ENCODE measurements around the gene SLC46A2. TPM values are rescaled to one million over a fixed set of nuclear protein-coding genes. Genes with fewer than 3 reads are reported as not detected.

Gene SLC46A2
- polyA plus RNA-seq, 3 donors = 0.06 to 0.44 TPM; not detected in 1

GRCh38 chr9:112892981-112893380 lies 2.3 kb upstream of the SLC46A2 start:
- no peak for DNase-seq (ENCODE audit: extremely low read depth in 1 of 11, low read depth in 9 of 11, low spot score in 4 of 11)

GRCh38 chr9:112891521-112891920 lies 845 bp upstream of the SLC46A2 start:
- no peak for DNase-seq (ENCODE audit: extremely low read depth in 1 of 11, low read depth in 9 of 11, low spot score in 4 of 11)

- DNase-seq (ENCODE audit: extremely low read depth in 1 of 11, low read depth in 9 of 11, low spot score in 4 of 11) = no peak
Observed at GRCh38 chr9:112887381-112887780, 3.3 kb downstream of the SLC46A2 start.

GRCh38 chr9:112886351-112886750 lies 4.3 kb downstream of the SLC46A2 start:
- DNase-seq (ENCODE audit: extremely low read depth in 1 of 11, low read depth in 9 of 11, low spot score in 4 of 11) = no peak

GRCh38 chr9:112885324-112885723 lies 5.4 kb downstream of the SLC46A2 start:
- no peak for DNase-seq (ENCODE audit: extremely low read depth in 1 of 11, low read depth in 9 of 11, low spot score in 4 of 11)

GRCh38 chr9:112884721-112885120 lies 6.0 kb downstream of the SLC46A2 start:
- no peak for DNase-seq (ENCODE audit: extremely low read depth in 1 of 11, low read depth in 9 of 11, low spot score in 4 of 11)

- peak in 5 of 11 donors; percentile 45 to 75 (median 58) for DNase-seq (ENCODE audit: extremely low read depth in 1 of 11, low read depth in 9 of 11, low spot score in 4 of 11)
Observed at GRCh38 chr9:112884101-112884500, 6.6 kb downstream of the SLC46A2 start.

GRCh38 chr9:112881331-112881730 lies 9.3 kb downstream of the SLC46A2 start:
- DNase-seq (ENCODE audit: extremely low read depth in 1 of 11, low read depth in 9 of 11, low spot score in 4 of 11) = no peak

- DNase-seq (ENCODE audit: extremely low read depth in 1 of 11, low read depth in 9 of 11, low spot score in 4 of 11) = no peak
Observed at GRCh38 chr9:112880650-112881049, 10.0 kb downstream of the SLC46A2 start.

- no peak for DNase-seq (ENCODE audit: extremely low read depth in 1 of 11, low read depth in 9 of 11, low spot score in 4 of 11)
Observed at GRCh38 chr9:112878752-112879151, 11.9 kb downstream of the SLC46A2 start.

- no peak for DNase-seq (ENCODE audit: extremely low read depth in 1 of 11, low read depth in 9 of 11, low spot score in 4 of 11)
Observed at GRCh38 chr9:112873773-112874405, 16.8 kb downstream of the SLC46A2 start.

- no peak for DNase-seq (ENCODE audit: extremely low read depth in 1 of 11, low read depth in 9 of 11, low spot score in 4 of 11)
Observed at GRCh38 chr9:112872019-112872418, 18.7 kb downstream of the SLC46A2 start.

GRCh38 chr9:112870556-112870955 lies 20.1 kb downstream of the SLC46A2 start:
- no peak for DNase-seq (ENCODE audit: extremely low read depth in 1 of 11, low read depth in 9 of 11, low spot score in 4 of 11)

- DNase-seq (ENCODE audit: extremely low read depth in 1 of 11, low read depth in 9 of 11, low spot score in 4 of 11) = no peak
Observed at GRCh38 chr9:112869917-112870316, 20.8 kb downstream of the SLC46A2 start.

GRCh38 chr9:112869041-112869529 lies 21.6 kb downstream of the SLC46A2 start:
- DNase-seq (ENCODE audit: extremely low read depth in 1 of 11, low read depth in 9 of 11, low spot score in 4 of 11) = peak in 3 of 11 donors; percentile 29 to 42 (median 31)

- DNase-seq (ENCODE audit: extremely low read depth in 1 of 11, low read depth in 9 of 11, low spot score in 4 of 11) = no peak
Observed at GRCh38 chr9:112868461-112868860, 22.2 kb downstream of the SLC46A2 start.

- DNase-seq (ENCODE audit: extremely low read depth in 1 of 11, low read depth in 9 of 11, low spot score in 4 of 11) = no peak
Observed at GRCh38 chr9:112867275-112867991, 23.2 kb downstream of the SLC46A2 start.

GRCh38 chr9:112866662-112867274 lies 23.9 kb downstream of the SLC46A2 start:
- DNase-seq (ENCODE audit: extremely low read depth in 1 of 11, low read depth in 9 of 11, low spot score in 4 of 11) = no peak

- no peak for DNase-seq (ENCODE audit: extremely low read depth in 1 of 11, low read depth in 9 of 11, low spot score in 4 of 11)
Observed at GRCh38 chr9:112864982-112865381, 25.7 kb downstream of the SLC46A2 start.

GRCh38 chr9:112864403-112864802 lies 26.3 kb downstream of the SLC46A2 start:
- no peak for DNase-seq (ENCODE audit: extremely low read depth in 1 of 11, low read depth in 9 of 11, low spot score in 4 of 11)

Data from renal cortex interstitium (tissue), 11 donors.